HG02623 (cell line): ENCODE measurements around the gene USP11.

ENCODE experiments used
- ATAC-seq: cut with Tn5 transposase; IDR thresholded peaks from one replicate; pipeline ENCODE4 v1.9.1; 2021; ENCODE audit warnings: moderate library complexity; ENCODE audit not compliant: unreplicated experiment

USP11 gene

GRCh38 chrX:47232803-47233332 lies at the start of gene USP11:
TSS of gene USP11 (plus strand) at chrX:47233009. CDS start at chrX:47233044, 35 bp downstream.
- ATAC-seq, result peak; percentile 8

- no peak for ATAC-seq
Measured at GRCh38 chrX:47184486-47184885, 48.3 kb upstream of the USP11 start.

- no peak for ATAC-seq
Measured at GRCh38 chrX:47185241-47185640, 47.6 kb upstream of the USP11 start.

GRCh38 chrX:47186096-47186740 lies 46.6 kb upstream of the USP11 start:
- no peak for ATAC-seq

DNA sequence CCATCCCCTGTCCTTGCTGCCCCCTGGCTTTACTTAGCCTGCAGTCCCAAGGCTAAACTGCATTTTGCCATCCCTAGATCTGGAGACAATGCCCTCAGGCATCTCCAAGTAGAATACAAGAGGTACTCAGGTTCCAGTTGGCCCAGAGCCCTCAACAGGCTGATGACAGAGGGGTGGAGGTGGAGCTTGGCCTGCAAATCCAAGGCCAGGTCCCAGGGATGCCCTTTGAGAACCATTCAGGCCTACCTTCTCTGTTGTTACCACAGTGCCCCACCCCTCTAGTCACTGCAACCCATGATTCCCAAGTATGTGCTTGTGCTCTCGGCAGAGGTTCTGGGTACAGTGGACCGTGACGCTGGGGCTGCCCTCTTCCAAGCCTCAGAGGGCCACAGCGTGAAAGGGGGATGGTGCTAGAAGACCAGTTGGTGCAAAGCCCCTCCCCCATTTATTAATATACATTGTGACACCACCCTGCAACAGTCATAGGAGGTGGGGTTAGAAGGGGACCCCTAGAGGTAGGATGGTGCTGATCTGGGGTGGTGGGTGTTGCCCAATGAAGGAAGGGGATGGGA lies 45.6 kb upstream of the USP11 start:
- ATAC-seq, result no peak

- ATAC-seq, result no peak
Measured at GRCh38 chrX:47189906-47190305, 42.9 kb upstream of the USP11 start.

GRCh38 chrX:47190445-47191269 lies 42.2 kb upstream of the USP11 start:
- ATAC-seq, result peak; percentile 64

GRCh38 chrX:47191331-47191730 lies 41.5 kb upstream of the USP11 start:
- no peak for ATAC-seq

DNA sequence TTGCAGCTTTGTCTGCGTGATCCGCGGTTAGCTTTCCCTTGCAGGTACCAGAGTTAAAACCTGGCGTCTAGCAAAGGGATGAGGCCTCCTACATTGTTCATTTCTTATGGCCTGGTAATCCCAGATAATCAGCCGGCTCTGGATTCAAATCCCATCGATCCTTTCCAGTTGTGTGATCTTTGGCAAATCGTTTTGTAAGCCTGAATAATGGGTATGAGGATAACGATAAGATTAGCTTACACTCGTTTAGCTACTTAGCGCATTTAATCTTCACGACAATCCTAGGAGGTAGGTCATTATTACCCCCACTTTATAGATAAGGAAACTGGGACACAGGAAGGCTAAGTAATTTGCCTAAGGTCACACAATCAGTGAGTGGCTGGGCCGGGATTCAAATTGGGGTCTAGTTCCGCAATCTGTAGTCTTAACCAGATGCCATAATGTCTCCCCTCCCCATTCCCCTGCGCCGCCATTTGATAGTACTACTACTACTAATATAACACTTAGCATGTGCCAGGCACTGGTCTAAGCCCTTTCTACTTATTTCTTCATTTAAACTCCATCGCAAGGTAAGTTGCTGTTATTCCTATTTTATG lies 40.9 kb upstream of the USP11 start:
- no peak for ATAC-seq

- peak; percentile 48 for ATAC-seq
Measured at GRCh38 chrX:47193475-47194193, 39.2 kb upstream of the USP11 start, which contains the start of gene UBA1. TSS of gene UBA1 (plus strand) at chrX:47193829. CDS start at chrX:47198803, 4,974 bp downstream.

- no peak for ATAC-seq
Measured at GRCh38 chrX:47194194-47194787, 38.5 kb upstream of the USP11 start.

DNA sequence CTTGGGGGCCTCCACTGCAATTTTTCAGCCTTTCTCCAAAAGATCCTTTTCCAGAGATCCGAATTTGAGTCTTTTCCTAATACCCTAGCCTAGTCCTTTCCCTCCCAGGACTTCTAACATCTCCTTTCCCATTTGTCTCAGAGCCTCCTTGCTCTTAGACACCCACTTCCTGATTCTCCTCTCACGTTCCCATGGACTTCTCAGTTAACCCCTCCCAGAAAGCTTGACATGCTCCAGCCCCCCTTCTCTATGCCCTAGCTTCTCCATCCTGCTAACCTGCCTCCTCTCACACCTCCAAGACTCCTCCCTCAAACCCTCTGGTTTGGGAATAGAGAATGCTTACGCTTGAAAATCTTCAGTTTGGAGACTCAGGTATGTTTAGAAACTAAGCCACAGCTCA lies 36.7 kb upstream of the USP11 start:
- ATAC-seq, result no peak

DNA sequence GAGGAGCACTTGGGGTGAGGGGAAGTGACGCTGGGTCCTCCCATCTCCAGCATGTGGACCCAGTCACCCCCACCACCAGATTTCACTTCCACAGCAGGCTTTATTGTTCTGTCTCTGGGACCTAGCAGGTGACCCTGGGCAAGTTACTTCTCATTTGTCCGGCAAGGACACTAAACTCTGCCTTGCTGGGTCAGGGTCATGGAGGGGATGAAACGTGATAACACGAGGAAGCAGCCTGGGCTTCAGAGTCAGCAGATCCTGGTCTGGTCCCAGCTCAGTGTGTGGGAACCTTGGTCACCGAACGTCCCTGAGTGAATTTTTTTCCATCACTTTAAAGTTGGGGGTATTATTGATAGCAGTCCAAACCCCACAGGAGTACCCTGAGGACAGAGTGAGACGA lies 35.3 kb upstream of the USP11 start:
- ATAC-seq, result no peak

GRCh38 chrX:47198026-47198686 lies 34.7 kb upstream of the USP11 start:
- no peak for ATAC-seq

- no peak for ATAC-seq
Measured at GRCh38 chrX:47198687-47199080, 34.1 kb upstream of the USP11 start.

DNA sequence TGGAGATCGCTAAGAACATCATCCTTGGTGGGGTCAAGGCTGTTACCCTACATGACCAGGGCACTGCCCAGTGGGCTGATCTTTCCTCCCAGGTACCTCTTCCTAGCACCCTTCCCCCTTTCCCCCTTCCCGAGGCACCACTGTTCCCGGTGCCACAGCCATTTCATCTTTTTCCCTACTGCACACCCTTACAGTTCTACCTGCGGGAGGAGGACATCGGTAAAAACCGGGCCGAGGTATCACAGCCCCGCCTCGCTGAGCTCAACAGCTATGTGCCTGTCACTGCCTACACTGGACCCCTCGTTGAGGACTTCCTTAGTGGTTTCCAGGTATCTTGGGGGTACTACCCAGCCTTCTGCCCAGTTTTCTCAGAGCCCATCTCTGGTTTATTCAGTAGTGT lies 33.5 kb upstream of the USP11 start:
- ATAC-seq, result no peak

GRCh38 chrX:47200385-47201150 lies 32.2 kb upstream of the USP11 start:
- no peak for ATAC-seq

- no peak for ATAC-seq
Measured at GRCh38 chrX:47201345-47201944, 31.4 kb upstream of the USP11 start.

GRCh38 chrX:47202316-47202715 lies 30.5 kb upstream of the USP11 start:
- no peak for ATAC-seq
